ENCODE data around the gene SLC7A7. TPM values are rescaled to one million over a fixed set of nuclear protein-coding genes. Genes with fewer than 3 reads are reported as not detected.
A peak's percentile ranks its signal among the peaks of the same experiment; 100 is the strongest.
"Not testable (repeated sequence)": the region's sequence is repeated elsewhere in the genome, so short reads cannot be mapped to it uniquely, and the experiment has no call there.

SLC7A7 gene
- total RNA-seq, 1 experiment from 2014 or later = 0.82 TPM

DNA sequence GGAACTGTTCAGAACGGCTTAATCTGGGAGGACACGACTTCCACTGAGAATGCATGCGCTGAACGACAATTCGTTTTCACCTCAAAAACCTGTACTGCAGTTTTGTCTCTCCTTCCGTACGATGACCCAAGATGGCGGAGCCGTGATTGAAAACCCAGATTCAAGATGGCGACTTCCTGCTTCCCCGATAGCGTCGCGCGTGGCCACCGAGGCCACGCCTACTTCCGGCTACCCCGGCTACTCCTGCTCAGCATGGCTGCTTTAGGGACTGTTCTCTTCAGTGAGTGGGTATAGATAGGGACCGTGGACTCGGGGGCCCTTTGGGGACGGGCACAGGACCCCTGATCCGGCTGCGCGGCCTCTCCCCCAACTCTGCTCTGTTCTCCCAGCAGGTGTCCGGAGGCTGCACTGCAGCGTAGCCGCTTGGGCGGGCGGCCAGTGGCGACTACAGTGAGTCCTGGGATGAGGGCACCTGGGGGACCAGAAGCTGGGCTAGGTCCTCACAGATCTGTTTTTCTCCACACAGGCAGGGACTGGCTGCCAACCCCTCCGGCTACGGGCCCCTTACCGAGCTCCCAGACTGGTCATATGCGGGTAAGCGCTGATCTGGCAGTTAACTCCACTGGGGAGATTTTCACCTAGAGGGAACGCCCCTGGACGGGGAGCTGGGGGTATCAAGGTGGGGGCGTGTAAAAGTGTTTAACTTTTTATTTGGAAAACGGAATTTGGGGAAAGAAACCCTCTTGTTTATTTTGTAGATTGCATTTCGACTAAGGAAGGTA, 14.6 kb upstream of the SLC7A7 start, which contains the start of gene MRPL52:
MRPL52 (plus strand) TSS at position 227 of the 782 bp plus-strand sequence; CDS start at position 253, 26 bp downstream.
- DNase-seq (ENCODE audit: low read depth, low spot score) = peak; percentile 89
- in situ Hi-C loops (cut with HindIII; ENCODE audit: low pct_unique_long_range_greater_than_20kb, low sequenced_read_pairs) = no loop called here

DNA sequence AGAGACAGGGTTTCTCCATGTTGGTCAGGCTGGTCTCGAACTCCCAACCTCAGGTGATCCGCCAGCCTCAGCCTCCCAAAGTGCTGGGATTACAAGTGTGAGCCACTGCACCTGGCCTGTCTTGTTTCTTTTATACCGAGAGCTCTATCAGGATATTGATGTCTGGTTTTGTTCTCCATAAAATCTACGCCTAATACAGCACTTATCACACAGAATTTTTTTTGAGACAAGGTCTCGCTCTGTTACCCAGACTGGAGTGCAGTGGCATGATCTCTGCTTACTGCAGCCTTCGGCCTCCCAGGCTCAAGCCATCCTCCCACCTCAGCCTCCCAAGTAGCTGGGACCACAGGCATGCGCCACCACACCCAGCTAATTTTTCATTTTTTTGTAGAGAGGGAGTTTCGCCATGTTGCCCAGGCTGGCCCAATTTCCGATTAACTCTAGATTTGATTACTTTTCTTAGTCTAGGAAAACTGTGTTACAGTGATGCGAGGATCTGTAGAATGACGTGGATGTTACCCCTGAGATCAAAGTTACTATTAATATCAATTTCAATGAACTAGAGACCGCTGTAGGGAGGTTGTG, 13.9 kb upstream of the SLC7A7 start:
- in situ Hi-C loops (cut with HindIII; ENCODE audit: low pct_unique_long_range_greater_than_20kb, low sequenced_read_pairs); DNase-seq (ENCODE audit: low read depth, low spot score): not testable (repeated sequence)

DNA sequence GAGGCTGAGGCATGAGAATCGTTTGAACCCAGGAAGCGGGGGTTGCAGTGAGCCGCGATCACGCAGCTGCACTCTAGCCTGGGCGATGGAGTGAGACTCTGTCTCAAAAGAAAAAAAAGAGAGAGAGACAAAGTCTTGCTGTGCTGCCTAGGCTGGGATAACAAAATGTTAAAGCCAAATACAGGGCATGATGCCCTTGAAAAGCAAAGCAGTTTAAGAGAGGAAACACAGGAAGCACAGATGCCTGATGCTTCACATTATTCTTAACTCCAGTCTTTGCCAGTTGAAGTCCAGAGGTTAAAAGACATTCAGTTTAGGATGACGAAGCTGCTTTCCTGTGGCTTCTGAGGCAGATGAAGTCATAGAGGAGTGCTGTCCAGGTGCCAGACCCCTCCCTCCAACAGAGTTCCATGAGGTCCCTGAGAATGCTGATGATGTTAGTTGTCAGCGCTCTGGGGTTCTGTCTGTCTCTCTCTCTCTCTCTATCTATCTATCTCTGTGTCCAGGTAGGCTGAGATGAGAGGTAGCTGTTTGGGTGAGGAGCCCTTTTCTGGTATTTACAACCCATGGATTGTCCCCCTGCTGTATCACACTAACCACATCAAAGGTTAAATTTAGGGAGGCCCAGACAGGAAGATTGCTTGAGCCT, 9.6 kb upstream of the SLC7A7 start:
- in situ Hi-C loops (cut with HindIII; ENCODE audit: low pct_unique_long_range_greater_than_20kb, low sequenced_read_pairs) = no loop called here
- no peak for DNase-seq (ENCODE audit: low read depth, low spot score)

DNA sequence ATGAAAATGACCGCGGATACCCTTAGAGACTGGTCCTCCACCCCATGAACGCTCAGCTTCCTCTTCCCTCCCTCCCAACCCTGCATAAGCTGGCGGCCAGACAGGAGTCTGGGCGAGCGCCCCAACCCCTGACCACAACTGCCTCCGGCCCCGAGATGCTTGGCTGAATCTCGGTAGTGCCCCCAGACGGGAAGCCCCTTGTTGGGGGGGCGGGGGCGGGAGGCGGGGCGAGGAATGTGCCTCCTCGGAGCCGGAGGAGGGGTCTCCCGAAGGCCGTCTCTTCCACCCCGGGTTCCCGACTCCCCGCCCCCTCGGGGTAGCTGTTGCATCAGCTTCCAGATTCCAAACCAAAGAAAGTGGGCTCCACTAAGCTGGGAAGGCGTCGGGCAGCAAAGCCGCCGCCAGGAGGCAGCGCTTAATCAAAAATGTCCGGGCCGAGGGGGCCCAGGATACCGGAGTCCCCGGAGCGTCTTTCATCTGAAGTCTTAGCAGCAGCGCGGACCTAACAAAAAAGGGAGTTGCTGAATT, 7.4 kb upstream of the SLC7A7 start:
- DNase-seq (ENCODE audit: low read depth, low spot score) = peak; percentile 74
- in situ Hi-C loops (cut with HindIII; ENCODE audit: low pct_unique_long_range_greater_than_20kb, low sequenced_read_pairs) = no loop called here

DNA sequence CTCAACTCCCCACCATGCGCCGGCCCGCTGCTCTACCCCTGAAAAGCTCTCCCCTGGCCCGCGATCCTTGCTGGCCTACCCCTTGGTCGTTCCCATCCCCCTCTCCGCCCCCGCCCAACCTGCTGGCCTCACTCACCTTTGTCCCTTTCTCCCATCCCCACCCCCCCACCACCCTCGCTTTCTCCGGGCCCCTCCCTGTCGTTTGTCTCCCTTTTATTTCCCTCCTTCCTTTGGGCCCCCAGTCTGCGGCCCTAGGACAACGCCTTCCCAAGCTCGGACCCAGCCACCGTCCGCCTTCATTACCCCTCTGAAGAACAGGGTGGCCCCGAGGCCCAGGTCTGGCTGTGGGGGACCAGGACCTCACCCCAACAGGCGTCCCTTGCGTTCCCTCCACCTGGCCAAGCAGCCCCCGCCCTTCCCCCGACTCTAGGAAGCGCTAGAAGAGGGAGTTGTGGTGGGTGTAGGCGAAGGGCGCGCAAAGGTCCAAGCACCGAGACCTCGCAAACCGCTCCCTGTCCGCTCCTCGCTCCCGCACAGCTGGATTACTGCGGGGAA, 6.9 kb upstream of the SLC7A7 start:
- in situ Hi-C loops (cut with HindIII; ENCODE audit: low pct_unique_long_range_greater_than_20kb, low sequenced_read_pairs) = no loop called here
- no peak for DNase-seq (ENCODE audit: low read depth, low spot score)

DNA sequence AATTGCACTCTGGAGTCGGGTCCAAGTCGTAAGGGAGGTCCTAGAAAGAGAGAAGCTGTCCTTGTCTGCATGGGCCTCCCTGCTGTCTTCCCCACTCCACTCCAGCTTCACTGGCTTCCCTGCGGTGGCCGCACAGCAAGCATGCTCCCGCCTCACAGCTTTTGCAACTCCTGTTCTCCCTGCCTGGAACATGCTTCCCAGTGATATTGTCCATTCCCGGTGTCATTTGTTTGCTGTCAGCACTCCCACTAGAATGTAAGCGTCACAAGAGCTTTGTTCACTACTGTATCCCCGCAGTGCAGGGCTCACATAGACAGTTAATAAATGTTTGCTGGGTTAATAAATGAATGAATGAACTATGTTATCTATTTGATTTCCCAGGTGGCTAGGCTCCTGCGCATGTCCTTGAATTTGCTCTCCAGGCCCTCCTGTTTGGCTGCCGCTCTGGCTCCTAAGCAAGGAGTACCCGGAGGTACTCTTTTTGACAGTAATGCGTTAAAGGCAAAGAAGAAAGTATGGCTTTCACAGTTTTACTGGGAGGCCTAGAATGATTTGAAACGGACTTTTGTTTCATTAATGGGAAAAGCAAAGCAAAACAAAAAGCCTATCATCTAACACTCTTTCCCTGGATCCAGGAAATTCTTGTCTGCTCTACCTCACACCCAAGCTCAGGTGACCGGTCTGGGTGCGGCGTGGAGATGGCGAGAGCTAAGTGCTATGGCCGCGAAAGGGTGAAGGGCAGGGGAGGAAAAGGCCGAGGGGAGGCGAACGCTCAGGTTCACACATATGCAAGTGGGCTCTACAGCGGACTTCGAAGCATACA, 6.2 kb upstream of the SLC7A7 start:
- in situ Hi-C loops (cut with HindIII; ENCODE audit: low pct_unique_long_range_greater_than_20kb, low sequenced_read_pairs) = no loop called here
- DNase-seq (ENCODE audit: low read depth, low spot score) = no peak

DNA sequence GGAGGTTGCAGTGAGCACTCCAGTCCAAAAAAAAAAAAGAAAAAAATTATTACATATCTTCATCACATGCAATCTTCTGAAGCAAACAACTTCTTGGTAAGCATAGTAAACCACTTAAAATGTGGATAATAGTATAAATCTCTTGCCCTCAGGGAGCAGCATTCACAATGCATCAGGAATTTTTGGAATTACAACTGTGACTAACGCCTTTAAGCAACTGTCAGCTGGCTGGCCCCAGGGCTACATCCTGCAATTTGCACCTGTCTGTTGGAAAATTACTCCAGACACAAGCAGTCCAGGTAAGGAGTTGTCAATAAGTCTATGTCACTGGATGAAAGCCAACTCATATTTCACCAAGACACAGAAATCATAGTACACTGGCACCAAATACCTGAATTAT, 5.5 kb upstream of the SLC7A7 start:
- no peak for DNase-seq (ENCODE audit: low read depth, low spot score)

DNA sequence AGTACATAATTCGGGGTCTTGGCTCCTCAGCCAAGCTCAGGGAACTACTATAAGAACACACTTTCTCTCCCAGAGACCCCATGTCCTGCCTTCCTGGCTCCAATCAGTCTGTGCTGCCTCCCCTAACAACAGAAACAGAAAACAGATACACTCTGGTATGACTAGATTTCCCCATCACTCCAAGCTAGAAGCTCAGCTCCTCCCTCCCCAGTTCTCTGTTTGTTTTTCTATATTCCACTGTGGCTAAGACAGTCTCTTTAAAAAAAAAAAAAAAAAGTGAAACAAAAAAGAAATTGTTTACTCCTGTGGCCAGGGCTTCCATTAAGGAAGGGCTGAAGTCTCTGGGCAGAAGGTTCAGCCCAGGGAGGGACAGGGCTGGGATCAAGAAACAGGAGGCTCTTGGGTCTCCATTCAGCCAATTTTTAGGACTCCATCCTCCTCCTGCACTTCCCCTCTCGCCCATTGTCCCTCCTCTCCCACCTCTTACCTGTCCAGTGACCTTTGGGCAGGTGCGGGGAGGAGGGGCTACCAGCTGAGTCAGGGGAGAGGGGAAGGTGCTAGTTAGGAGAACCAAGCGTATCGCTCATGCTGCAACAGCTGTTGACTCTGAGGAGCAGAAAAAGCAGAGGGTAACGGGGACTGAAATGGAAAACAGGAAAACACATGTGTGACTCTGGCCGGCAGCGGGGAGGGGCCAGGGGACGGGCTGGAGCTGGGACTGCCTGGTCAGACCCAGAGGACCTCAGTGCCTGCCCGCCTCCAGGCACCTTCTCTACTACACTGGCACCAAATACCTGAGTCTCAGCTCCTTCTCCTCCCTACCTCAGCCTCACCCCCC, 4.1 kb upstream of the SLC7A7 start:
- in situ Hi-C loops (cut with HindIII; ENCODE audit: low pct_unique_long_range_greater_than_20kb, low sequenced_read_pairs) = no loop called here
- DNase-seq (ENCODE audit: low read depth, low spot score) = peak; percentile 39

More for the DNA sequence above, 5.5 kb upstream of the SLC7A7 start:
- in situ Hi-C loops (cut with HindIII; ENCODE audit: low pct_unique_long_range_greater_than_20kb, low sequenced_read_pairs) = no loop called here

DNA sequence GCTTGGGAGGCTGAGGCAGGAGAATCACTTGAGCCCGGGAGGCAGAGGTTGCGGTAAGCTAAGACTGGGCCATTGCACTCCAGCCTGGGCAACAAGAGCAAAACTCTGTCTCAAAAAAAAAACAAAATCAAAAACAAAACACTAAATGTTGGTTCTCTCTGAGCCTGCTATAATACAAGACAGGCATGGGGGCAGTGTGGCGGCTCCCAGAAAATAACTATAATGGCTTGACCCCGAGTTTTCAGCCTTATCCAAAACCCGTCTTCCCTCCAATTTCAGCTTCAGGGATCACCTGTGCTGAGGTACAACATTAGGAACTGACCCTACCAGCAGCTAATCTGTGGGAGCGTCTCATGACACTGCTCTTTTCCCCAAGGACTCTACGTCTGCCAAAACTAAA, 862 bp downstream of the SLC7A7 start:
- no peak for DNase-seq (ENCODE audit: low read depth, low spot score)
- in situ Hi-C loops (cut with HindIII; ENCODE audit: low pct_unique_long_range_greater_than_20kb, low sequenced_read_pairs) = no loop called here

DNA sequence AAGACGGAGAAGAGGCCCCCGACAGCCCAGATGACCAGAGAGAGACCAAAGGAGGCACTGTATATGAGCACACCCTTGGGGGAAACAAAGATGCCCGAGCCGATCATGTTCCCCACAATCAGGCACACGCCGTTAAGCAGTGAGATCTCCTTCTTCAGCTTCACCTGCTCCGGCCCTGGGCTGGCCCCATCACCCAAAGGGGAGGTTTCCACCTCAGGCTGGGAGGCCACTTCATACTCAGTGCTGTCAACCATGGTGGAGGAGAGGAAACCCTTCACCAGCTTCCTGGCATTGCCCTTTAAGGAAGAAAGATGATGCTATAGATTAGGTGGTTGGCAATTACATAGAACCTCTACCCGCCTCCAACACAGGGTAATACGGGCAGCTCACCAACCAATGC, 2.1 kb downstream of the SLC7A7 start:
- DNase-seq (ENCODE audit: low read depth, low spot score) = no peak
- in situ Hi-C loops (cut with HindIII; ENCODE audit: low pct_unique_long_range_greater_than_20kb, low sequenced_read_pairs) = no loop called here

DNA sequence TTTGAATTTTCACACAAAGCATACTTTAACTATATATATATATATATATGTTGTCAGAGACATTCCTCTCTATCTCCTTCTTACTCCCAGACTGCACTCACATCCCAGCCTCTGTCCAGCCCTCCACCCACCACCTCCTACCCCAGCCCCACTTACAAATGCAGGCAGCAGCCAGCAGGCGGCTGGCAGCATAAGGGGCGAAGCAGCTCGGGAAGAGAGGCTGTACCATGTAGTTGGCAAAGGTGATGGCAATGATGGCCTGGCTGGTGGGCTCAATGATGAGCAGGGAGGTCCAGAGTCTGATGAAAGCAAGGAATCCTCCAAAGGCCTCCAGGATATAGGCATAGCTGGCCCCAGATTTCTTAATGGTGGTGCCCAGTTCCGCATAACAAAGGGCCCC, 2.5 kb downstream of the SLC7A7 start:
- in situ Hi-C loops (cut with HindIII; ENCODE audit: low pct_unique_long_range_greater_than_20kb, low sequenced_read_pairs) = no loop called here
- DNase-seq (ENCODE audit: low read depth, low spot score) = no peak

DNA sequence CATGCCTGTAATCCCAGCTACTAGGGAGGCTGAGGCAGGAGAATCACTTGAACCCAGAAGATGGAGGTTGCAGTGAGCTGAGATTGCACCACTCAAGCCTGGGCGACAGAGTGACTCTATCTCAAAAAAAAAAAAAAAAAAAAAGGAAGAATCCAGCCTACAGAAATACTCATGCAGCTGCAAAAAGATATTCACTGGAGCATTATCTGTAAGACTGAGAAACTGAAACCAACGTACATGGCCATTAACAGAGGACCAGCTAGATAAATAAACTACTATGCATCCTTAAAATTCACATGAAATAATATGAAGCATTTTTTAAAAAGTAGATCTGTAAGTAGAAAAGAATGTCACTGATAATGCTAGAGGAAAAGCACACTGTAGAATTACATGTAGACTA, 3.5 kb downstream of the SLC7A7 start:
- DNase-seq (ENCODE audit: low read depth, low spot score) = no peak
- in situ Hi-C loops (cut with HindIII; ENCODE audit: low pct_unique_long_range_greater_than_20kb, low sequenced_read_pairs) = no loop called here

DNA sequence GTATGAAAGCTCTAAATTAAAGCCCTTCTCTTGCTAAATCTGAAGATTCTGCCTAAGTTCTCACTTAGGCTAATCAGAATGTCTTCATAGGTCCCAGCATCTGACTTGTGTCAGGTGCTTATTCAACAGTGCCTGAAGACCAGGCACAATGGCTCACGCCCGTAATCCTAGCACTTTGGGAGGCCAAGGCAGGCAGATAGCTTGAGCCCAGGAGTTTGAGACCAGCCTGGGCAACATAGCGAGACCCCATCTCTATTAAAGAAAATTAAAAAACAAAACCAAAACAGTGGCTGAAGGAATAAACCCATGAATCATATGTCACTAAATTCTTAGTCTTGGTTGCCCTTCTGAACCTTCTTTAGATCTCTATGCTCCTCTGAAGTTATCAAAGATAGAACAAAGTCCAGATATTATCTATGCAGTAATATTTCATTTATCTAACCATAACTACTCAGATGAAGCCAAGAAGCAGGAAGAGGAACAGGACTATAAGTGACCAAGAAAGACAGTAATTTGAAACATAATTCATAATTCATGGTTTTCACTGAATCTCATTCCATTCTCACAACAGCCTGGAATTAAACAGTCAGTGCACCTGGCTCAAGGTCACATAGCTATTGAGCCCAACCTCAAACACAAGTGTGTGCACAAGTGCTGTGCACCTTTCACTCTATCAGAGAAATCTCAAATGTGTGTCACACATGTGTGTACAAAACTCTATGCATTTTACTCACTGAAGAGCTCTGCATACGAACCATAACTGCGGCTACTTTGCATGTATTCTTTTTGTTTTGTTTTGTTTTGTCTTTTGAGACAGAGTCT, 6.6 kb downstream of the SLC7A7 start:
- in situ Hi-C loops (cut with HindIII; ENCODE audit: low pct_unique_long_range_greater_than_20kb, low sequenced_read_pairs) = no loop called here

DNA sequence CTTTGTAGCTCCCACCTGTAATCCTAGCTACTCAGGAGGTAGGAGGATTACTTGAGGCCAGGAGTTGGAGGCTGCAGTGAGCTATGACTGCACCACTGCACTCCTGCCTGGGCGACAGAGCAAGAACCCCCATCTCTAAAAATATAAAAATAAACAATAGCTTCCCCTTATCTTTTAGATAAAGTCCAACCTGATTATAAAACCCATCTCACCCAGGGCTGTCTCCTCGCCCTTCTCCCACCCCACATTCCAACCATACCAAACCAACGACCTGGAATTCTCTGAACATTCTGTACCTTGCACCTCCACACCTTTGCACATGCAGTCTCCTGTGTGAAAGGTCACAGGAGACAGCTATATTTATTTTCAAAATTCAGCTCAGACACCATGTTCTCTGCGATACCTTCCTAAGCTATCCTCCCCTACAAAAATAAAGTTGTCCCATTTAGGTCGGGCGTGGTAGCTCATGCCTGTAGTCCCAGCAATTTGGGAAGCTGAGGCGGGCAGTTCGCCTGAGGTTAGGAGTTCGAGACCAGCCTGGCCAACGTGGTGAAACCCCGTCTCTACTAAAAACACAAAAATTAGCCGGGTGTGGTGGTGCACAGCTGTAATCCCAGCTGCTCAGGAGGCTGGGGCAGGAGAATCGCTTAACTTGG, 7.7 kb downstream of the SLC7A7 start:
- in situ Hi-C loops (cut with HindIII; ENCODE audit: low pct_unique_long_range_greater_than_20kb, low sequenced_read_pairs) = no loop called here

More for the DNA sequence above, 6.6 kb downstream of the SLC7A7 start:
- DNase-seq (ENCODE audit: low read depth, low spot score) = no peak

DNA sequence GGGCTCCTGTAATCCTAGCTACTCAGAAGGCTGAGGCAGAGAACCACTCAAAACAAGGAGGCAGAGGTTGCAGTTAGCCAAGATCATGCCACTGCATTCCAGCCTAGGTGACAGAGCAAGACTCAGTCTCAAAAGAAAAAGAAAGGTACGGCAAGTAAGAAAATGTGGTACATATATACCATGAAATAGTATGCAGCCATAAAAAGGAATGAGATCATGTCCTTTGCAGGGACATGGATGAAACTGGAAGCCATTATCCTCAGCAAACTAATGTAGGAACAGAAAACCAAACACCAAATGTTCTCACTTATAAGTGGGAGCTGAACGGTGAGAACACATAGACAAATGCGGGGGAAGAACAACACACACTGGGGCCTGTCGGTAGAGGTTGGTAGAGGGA, 10.0 kb downstream of the SLC7A7 start:
- in situ Hi-C loops (cut with HindIII; ENCODE audit: low pct_unique_long_range_greater_than_20kb, low sequenced_read_pairs) = not testable (repeated sequence)

More for the DNA sequence above, 7.7 kb downstream of the SLC7A7 start:
- DNase-seq (ENCODE audit: low read depth, low spot score) = no peak

DNA sequence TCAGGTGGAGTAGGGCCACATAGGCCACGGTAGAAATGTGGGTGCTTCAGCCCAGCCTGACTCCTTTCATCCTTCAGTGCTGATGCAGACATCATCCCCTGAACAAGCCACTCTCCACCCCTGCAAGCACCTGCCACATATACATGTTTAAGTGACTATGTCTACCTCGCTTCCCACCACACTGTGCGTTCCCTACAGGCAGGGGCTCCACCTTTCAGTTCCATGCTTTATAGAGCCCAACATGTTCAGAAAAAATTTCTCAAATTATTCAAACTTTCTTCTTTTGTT, 11.6 kb downstream of the SLC7A7 start:
- DNase-seq (ENCODE audit: low read depth, low spot score) = no peak
- in situ Hi-C loops (cut with HindIII; ENCODE audit: low pct_unique_long_range_greater_than_20kb, low sequenced_read_pairs) = no loop called here

More for the DNA sequence above, 10.0 kb downstream of the SLC7A7 start:
- not testable (repeated sequence) for DNase-seq (ENCODE audit: low read depth, low spot score)

All from SK-MEL-5 (cell line).